ENCODE measurements around the gene PDLIM5.

PDLIM5 gene

GRCh38 chr4:94695384-94695783 lies 243.6 kb downstream of the PDLIM5 start:
- DNase-seq (ENCODE audit: low read depth, low spot score): no peak

- DNase-seq (ENCODE audit: low read depth, low spot score): no peak
Measured at GRCh38 chr4:94698187-94698586, 246.4 kb downstream of the PDLIM5 start.

GRCh38 chr4:94700298-94700697 lies 248.6 kb downstream of the PDLIM5 start:
- no peak for DNase-seq (ENCODE audit: low read depth, low spot score)

- DNase-seq (ENCODE audit: low read depth, low spot score): no peak
Measured at GRCh38 chr4:94701631-94702300, 250.0 kb downstream of the PDLIM5 start.

- no peak for DNase-seq (ENCODE audit: low read depth, low spot score)
Measured at GRCh38 chr4:94711635-94712034, 259.9 kb downstream of the PDLIM5 start.

- no peak for DNase-seq (ENCODE audit: low read depth, low spot score)
Measured at GRCh38 chr4:94714365-94715160, 262.8 kb downstream of the PDLIM5 start.

- DNase-seq (ENCODE audit: low read depth, low spot score): no peak
Measured at GRCh38 chr4:94715726-94716125, 264.0 kb downstream of the PDLIM5 start.
